ENCODE data around the gene ARHGAP6. TPM values are rescaled to one million over a fixed set of nuclear protein-coding genes. Genes with fewer than 3 reads are reported as not detected.

The ARHGAP6 gene
- total RNA-seq, 1 experiment from 2014 or later: 0.07 TPM

GRCh38 chrX:11655282-11656015, 10.3 kb downstream of the ARHGAP6 start:
- TF ChIP-seq CTCF (conservative IDR thresholded peaks at IDR 0.05): no peak
- H3K27ac Mint-ChIP-seq: no peak overlapping the region
- Histone ChIP-seq H3K56ac (ENCODE audit: insufficient read length, low read depth, low read length) (no peak overlapping the region), H3K23me2 (ENCODE audit: insufficient read length, low read depth, low read length, poor library complexity, severe bottlenecking) (no peaks in the 10 kb centered on the region), H3K9me3 (ENCODE audit: control insufficient read depth, low read depth, low read length) (peaks cover 6% of the 10 kb centered on the region), H2BK12ac (ENCODE audit: insufficient read length, low read depth, low read length) (no peak overlapping the region), H2BK5ac (ENCODE audit: insufficient read length, low read length) (no peak overlapping the region), H3K9ac (ENCODE audit: extremely low read depth, insufficient read length, low read length) (no peak overlapping the region), H4K91ac (ENCODE audit: insufficient read length, low read depth, low read length) (no peak overlapping the region), H3K27ac (ENCODE audit: insufficient read length, low read depth, low read length) (no peak overlapping the region), H2AK5ac (ENCODE audit: insufficient read length, low read length) (no peak overlapping the region), H4K8ac (replicated peaks; ENCODE audit: insufficient read length, low read depth, low read length) (no peak overlapping the region), H2AFZ (ENCODE audit: low read length) (no peak overlapping the region), H3K4me1 (ENCODE audit: insufficient read depth, low read length) (no peaks in the 10 kb centered on the region), H3K79me1 (ENCODE audit: insufficient read depth, low read depth, low read length, poor library complexity, severe bottlenecking) (no peaks in the 10 kb centered on the region), H3K79me2 (ENCODE audit: insufficient read depth, low read length) (no peaks in the 10 kb centered on the region), H2BK15ac (ENCODE audit: low read depth, low read length) (no peak overlapping the region), H3K4ac (ENCODE audit: low read depth, low read length) (no peak overlapping the region), H4K5ac (ENCODE audit: insufficient read length, low read depth, low read length) (no peak overlapping the region), H3K23ac (ENCODE audit: insufficient read length, low read depth, low read length) (no peak overlapping the region), H3K18ac (ENCODE audit: insufficient read length, low read depth, low read length) (no peak overlapping the region), H3K14ac (ENCODE audit: insufficient read depth, low read length) (no peak overlapping the region), H2BK120ac (ENCODE audit: low read depth, low read length, poor library complexity, severe bottlenecking) (no peak overlapping the region), H3K4me2 (ENCODE audit: insufficient read depth, insufficient read length, low read length) (no peak overlapping the region), H2BK20ac (ENCODE audit: low read depth, low read length, poor library complexity, severe bottlenecking) (no peak overlapping the region), H3K27me3 (ENCODE audit: insufficient read depth, low read length) (no peaks in the 10 kb centered on the region; the same call in 1 of the 2 replicates), H3T11ph (ENCODE audit: low read length) (no peak overlapping the region), H4K20me1 (ENCODE audit: control insufficient read depth, insufficient read depth, insufficient read length) (no peaks in the 10 kb centered on the region)
- no peak overlapping the region for H3K4me3 Mint-ChIP-seq
- H3K4me1 Mint-ChIP-seq: no peaks in the 10 kb centered on the region
- peaks cover 51% of the 10 kb centered on the region for H3K27me3 Mint-ChIP-seq (ENCODE audit: low read depth)
- WGBS (ENCODE audit: extremely low coverage, insufficient read length, low lambda C conversion rate): 100% methylated on average over 2 of the region's 7 CpGs
- peaks cover 0 to 3% (median 0%) of the 10 kb centered on the region in 3 experiments; a peak in 2 of 7 replicates for H3K36me3 Mint-ChIP-seq (ENCODE audit: insufficient read depth in 1 of 3, low read depth in 3 of 3)
- H3K9me3 Mint-ChIP-seq: peaks cover 71 to 72% of the 10 kb centered on the region in 2 experiments
- DNase-seq: no peak

Measured in H9 (cell line).